IMR-90 (cell line): ENCODE results near the gene GPR62. TPM values are rescaled to one million over a fixed set of nuclear protein-coding genes. Genes with fewer than 3 reads are reported as not detected.
A peak's percentile ranks its signal among the peaks of the same experiment; 100 is the strongest.

ENCODE experiments used
- ATAC-seq: fragments of 200-7000 bp; cut with Tn5 transposase; 2 replicates; pipeline ENCODE4 v1.9.1; 2020; ENCODE audit warnings: low read depth, mild to moderate bottlenecking, moderate library complexity
- BruUV-seq: library from RNA; stranded (reverse); fragments of 400-500 nt; replicated peaks from 2 replicates; lab custom pipeline; 2021; lab: Mats Ljungman, UMichigan
- CTCF ChIA-PET: fragments of 300-600 bp; formaldehyde crosslinking; extraction: SDS; loops from one replicate; lab custom pipeline; 2021; ENCODE audit warnings: antibody characterized with exemption; lab: Yijun Ruan, JAX
- POLR2A ChIA-PET: fragments of 300-600 bp; sonication (Branson Sonifier 250); formaldehyde crosslinking; loops from one replicate; lab custom pipeline; 2022; ENCODE audit warnings: antibody characterized with exemption; ENCODE audit not compliant: unreplicated experiment; lab: Charles Lee
- DNase-seq: peaks from one replicate; pipeline ENCODE4 v3.0.0; 2013
- H2AFZ ChIP-seq: replicated peaks from 2 replicates; pipeline ENCODE3; 2013; ENCODE audit warnings: low read length, mild to moderate bottlenecking; ENCODE audit not compliant: poor library complexity
- H2AK5ac ChIP-seq: 2 replicates; pipeline ENCODE4 v1.6.1; 2013; ENCODE audit warnings: low read depth, low read length, inconsistent platforms
- H2AK9ac ChIP-seq: replicated peaks from 2 replicates; pipeline ENCODE3; 2013; ENCODE audit warnings: mild to moderate bottlenecking, low read depth, low read length, moderate library complexity; ENCODE audit not compliant: poor library complexity
- H2BK120ac ChIP-seq: 2 replicates; pipeline ENCODE4 v1.6.1; 2013; ENCODE audit warnings: low read depth, low read length, inconsistent platforms
- H2BK15ac ChIP-seq: 3 replicates; pipeline ENCODE4 v1.6.1; 2013; ENCODE audit warnings: low read depth, low read length, inconsistent platforms
- H2BK20ac ChIP-seq: 2 replicates; pipeline ENCODE4 v1.6.1; 2013; ENCODE audit warnings: low read depth, mild to moderate bottlenecking, inconsistent platforms, low read length, moderate library complexity
- H2BK5ac ChIP-seq: 2 replicates; pipeline ENCODE4 v1.6.1; 2013; ENCODE audit warnings: mild to moderate bottlenecking, low read depth, low read length, inconsistent platforms; ENCODE audit not compliant: poor library complexity, severe bottlenecking
- H3K14ac ChIP-seq: replicated peaks from 2 replicates; pipeline ENCODE4 v1.6.1; 2013; ENCODE audit warnings: low read depth, low read length, inconsistent platforms
- H3K18ac ChIP-seq: 2 replicates; pipeline ENCODE4 v1.6.1; 2013; ENCODE audit warnings: low read depth, low read length, control low read depth
- H3K23ac ChIP-seq: 2 replicates; pipeline ENCODE4 v1.6.1; 2013; ENCODE audit warnings: low read depth, low read length, inconsistent platforms
- H3K27ac ChIP-seq: 2 replicates; pipeline ENCODE4 v1.5.1; 2013; ENCODE audit warnings: mild to moderate bottlenecking, control low read depth, low read length; ENCODE audit not compliant: insufficient read depth
- H3K27me3 ChIP-seq: 2 replicates; pipeline ENCODE4 v1.6.1; 2013; ENCODE audit warnings: low read length; ENCODE audit not compliant: control insufficient read depth, insufficient read depth
- H3K36me3 ChIP-seq: 2 replicates; pipeline ENCODE4 v1.6.1; 2013; ENCODE audit warnings: low read length, mixed read lengths; ENCODE audit not compliant: control insufficient read depth, insufficient read depth
- H3K4ac ChIP-seq: 2 replicates; pipeline ENCODE4 v1.6.1; 2013; ENCODE audit warnings: low read depth, low read length, inconsistent platforms
- H3K4me1 ChIP-seq: 2 replicates; pipeline ENCODE4 v1.6.1; 2013; ENCODE audit warnings: low read length, mixed read lengths; ENCODE audit not compliant: control insufficient read depth, insufficient read depth
- H3K4me2 ChIP-seq: 2 replicates; pipeline ENCODE4 v1.6.1; 2013; ENCODE audit warnings: low read depth, mild to moderate bottlenecking, control low read depth, low read length, moderate library complexity
- H3K4me3 ChIP-seq: 2 replicates; pipeline ENCODE4 v1.5.1; 2013; ENCODE audit warnings: low read depth, mild to moderate bottlenecking, control low read depth, low read length, moderate library complexity; ENCODE audit not compliant: insufficient read depth
- H3K56ac ChIP-seq: 2 replicates; pipeline ENCODE4 v1.6.1; 2013; ENCODE audit warnings: low read length, inconsistent platforms; ENCODE audit not compliant: insufficient read depth; ENCODE audit errors: extremely low read depth
- H3K79me1 ChIP-seq, 2 experiments: 2 replicates each; pipeline ENCODE4 v1.6.1; 2013; ENCODE audit warnings: low read length in 2 of 2, inconsistent platforms in 1 of 2, low read depth in 1 of 2
- H3K9ac ChIP-seq: 2 replicates; pipeline ENCODE4 v1.6.1; 2013; ENCODE audit warnings: low read depth, low read length, control low read depth
- H3K9me1 ChIP-seq: 2 replicates; pipeline ENCODE4 v1.6.1; 2013; ENCODE audit warnings: low read length, inconsistent platforms; ENCODE audit not compliant: insufficient read depth
- H3K9me3 ChIP-seq: 2 replicates; pipeline ENCODE4 v1.6.1; 2013; ENCODE audit warnings: low read length; ENCODE audit not compliant: control insufficient read depth, insufficient read depth
- H4K20me1 ChIP-seq: 2 replicates; pipeline ENCODE4 v1.6.1; 2013; ENCODE audit warnings: low read length, inconsistent platforms; ENCODE audit not compliant: insufficient read depth
- H4K5ac ChIP-seq: 2 replicates; pipeline ENCODE4 v1.6.1; 2013; ENCODE audit warnings: mild to moderate bottlenecking, low read depth, low read length, control low read depth
- H4K8ac ChIP-seq, 2 experiments: 2 replicates each; pipeline ENCODE4 v1.6.1; 2013; ENCODE audit warnings: low read depth in 2 of 2, low read length in 2 of 2, control low read depth in 1 of 2, inconsistent platforms in 1 of 2
- H4K91ac ChIP-seq: 2 replicates; pipeline ENCODE4 v1.6.1; 2013; ENCODE audit warnings: low read depth, low read length, inconsistent platforms; ENCODE audit not compliant: insufficient read depth
- CEBPB ChIP-seq: IDR thresholded peaks from 2 replicates; pipeline ENCODE4 v1.6.1; 2012; ENCODE audit warnings: low read depth, low read length, improper control_type of control experiment
- CHD1 ChIP-seq: IDR thresholded peaks from 2 replicates; pipeline ENCODE4 v1.6.1; 2012; ENCODE audit warnings: low read depth, low read length, improper control_type of control experiment
- CTCF ChIP-seq: conservative IDR thresholded peaks from 2 replicates; pipeline ENCODE4 v1.5.1; 2012; ENCODE audit warnings: mild to moderate bottlenecking, low read depth, low read length, improper control_type of control experiment
- ELK1 ChIP-seq: fragments of 150-350 bp; IDR thresholded peaks from 2 replicates; pipeline ENCODE4 v1.6.1; 2016; ENCODE audit warnings: low read depth, mild to moderate bottlenecking, low read length, moderate library complexity, borderline replicate concordance
- FOS ChIP-seq: fragments of 150-350 bp; IDR thresholded peaks from 2 replicates; pipeline ENCODE4 v1.6.1; 2016; ENCODE audit warnings: low read depth, low read length
- MAFK ChIP-seq: IDR thresholded peaks from 2 replicates; pipeline ENCODE4 v1.6.1; 2012; ENCODE audit warnings: low read depth, low read length, improper control_type of control experiment
- MAZ ChIP-seq: IDR thresholded peaks from 2 replicates; pipeline ENCODE4 v1.6.1; 2012; ENCODE audit warnings: low read depth, mild to moderate bottlenecking, low read length, improper control_type of control experiment, moderate library complexity, borderline replicate concordance
- MXI1 ChIP-seq: IDR thresholded peaks from 2 replicates; pipeline ENCODE4 v1.6.1; 2012; ENCODE audit warnings: low read depth, mild to moderate bottlenecking, low read length, moderate library complexity, borderline replicate concordance
- NFE2L2 ChIP-seq: fragments of 150-350 bp; IDR thresholded peaks from 2 replicates; pipeline ENCODE4 v1.6.1; 2016; ENCODE audit warnings: low read depth, mild to moderate bottlenecking, low read length
- POLR2A ChIP-seq: IDR thresholded peaks from 2 replicates; pipeline ENCODE4 v1.6.1; 2012; ENCODE audit warnings: mild to moderate bottlenecking, low read depth, low read length
- RAD21 ChIP-seq: IDR thresholded peaks from 2 replicates; pipeline ENCODE4 v1.6.1; 2012; ENCODE audit warnings: low read length, improper control_type of control experiment
- RCOR1 ChIP-seq: IDR thresholded peaks from 2 replicates; pipeline ENCODE4 v1.6.1; 2012; ENCODE audit warnings: mild to moderate bottlenecking, low read length, improper control_type of control experiment; ENCODE audit not compliant: insufficient replicate concordance
- SMC3 ChIP-seq: fragments of 150-350 bp; IDR thresholded peaks from 2 replicates; pipeline ENCODE4 v1.6.1; 2016; ENCODE audit warnings: low read depth, mild to moderate bottlenecking, antibody characterized with exemption, low read length, moderate library complexity
- USF2 ChIP-seq: fragments of 150-350 bp; IDR thresholded peaks from 2 replicates; pipeline ENCODE4 v1.6.1; 2017; ENCODE audit warnings: mild to moderate bottlenecking, antibody characterized with exemption, low read length, low read depth
- dilution Hi-C: fragments of 300-500 bp; cut with HindIII; formaldehyde crosslinking; loops from one replicate; pipeline ENCODE4 v1.14.3; 2018; ENCODE audit warnings: low sequenced_read_pairs; ENCODE audit not compliant: unreplicated experiment
- in situ Hi-C: fragments of 300-500 bp; cut with MboI; formaldehyde crosslinking; loops from 3 replicates; pipeline ENCODE4 v1.14.3; 2019; ENCODE audit warnings: low sequenced_read_pairs, inconsistent platforms, mixed read lengths
- intact Hi-C: fragments of 100-400 bp; cut with micrococcal nuclease; formaldehyde crosslinking; loops from 2 replicates; pipeline ENCODE4 v1.10.0; 2022
- polyA plus RNA-seq, 3 experiments: library from polyadenylated mRNA; depleted of rRNA; stranded (reverse); fragments of >200 nt; gene quantifications; 2 replicates each; pipeline ENCODE4 v1.2.3, GENCODE V29; 2012; ENCODE audit warnings: low replicate concordance in 1 of 3
- total RNA-seq: library from RNA; depleted of rRNA; stranded (reverse); fragments of >200 nt; gene quantifications from 2 replicates; pipeline ENCODE4 v1.2.3, GENCODE V29; 2012

The GPR62 gene
- total and polyA plus RNA-seq, 2 of the 4 experiments (the other 2 are of a cell fraction), result under 0.01 TPM; not detected in 1

- no peak overlapping the region for H3K4me2 ChIP-seq
- H2BK15ac ChIP-seq, result no peak overlapping the region
- no peak overlapping the region for H3K4me3 ChIP-seq
- H3K56ac ChIP-seq, result no peak overlapping the region
- H2AK9ac ChIP-seq, result peak overlapping the region; percentile 96
- dilution Hi-C loops, result no loop called here
- H2BK20ac ChIP-seq, result no peak overlapping the region
- intact Hi-C loops, result no loop called here
- peaks cover 5 to 51% of the 10 kb centered on the region in 2 experiments; a peak in 3 of 4 replicates for H3K79me1 ChIP-seq
- peak overlapping the region; percentile 98 for H2AK5ac ChIP-seq
- peaks cover 2% of the 10 kb centered on the region; the same call in 1 of the 2 replicates for H3K36me3 ChIP-seq
- peak overlapping the region in 1 of 2 experiments; percentile 79; a peak in 1 of 4 replicates for H4K8ac ChIP-seq
- H4K5ac ChIP-seq, result no peak overlapping the region
- H3K27ac ChIP-seq, result no peak overlapping the region
- 0 out of 2 replicates have a peak overlapping the region, but pooled peaks have one; percentile 78 for H4K91ac ChIP-seq
- no peak overlapping the region for H3K9ac ChIP-seq
- H3K4ac ChIP-seq, result peak overlapping the region; percentile 84
- no peaks in the 10 kb centered on the region for H3K9me3 ChIP-seq
- no peak overlapping the region for H2AFZ ChIP-seq
- BruUV-seq, result no TSS peak
- H3K9me1 ChIP-seq, result peaks cover 9% of the 10 kb centered on the region
- H2BK120ac ChIP-seq, result no peak overlapping the region
- H3K14ac ChIP-seq, result no peak overlapping the region
- no peak overlapping the region; the same call in 1 of the 2 replicates for H3K23ac ChIP-seq
- in situ Hi-C loops, result no loop called here
- H3K4me1 ChIP-seq, result peaks cover 13% of the 10 kb centered on the region
- TF ChIP-seq FOS, result no peak
- no peak for TF ChIP-seq RAD21
- no peak for TF ChIP-seq SMC3
- TF ChIP-seq POLR2A, result no peak
- TF ChIP-seq CEBPB, result no peak
- TF ChIP-seq ELK1, result no peak
- TF ChIP-seq CHD1, result no peak
- TF ChIP-seq MAFK, result no peak
- TF ChIP-seq CTCF, result no peak
- no peak for TF ChIP-seq RCOR1
- TF ChIP-seq MAZ, result no peak
- no peak for TF ChIP-seq NFE2L2
- no peak for TF ChIP-seq MXI1
- no peak for TF ChIP-seq USF2
- ChIA-PET POLR2A (no interaction called here), CTCF (no interaction called here)
- DNase-seq (no peak), ATAC-seq (no peak)
- no peaks in the 10 kb centered on the region for H3K27me3 ChIP-seq
- H2BK5ac ChIP-seq, result peak overlapping the region; percentile 84
- peaks cover 4% of the 10 kb centered on the region for H4K20me1 ChIP-seq
- no peak overlapping the region for H3K18ac ChIP-seq
Measured at GRCh38 chr3:51984269-51984647, 29.1 kb downstream of the GPR62 start.
